NCI-H510A treated with DMSO at 0.1 percent for 48 hours (cell line): ENCODE data around the gene PEX11B.

Experiments used
- DNase-seq: peaks from one replicate; lab custom pipeline; 2025; lab: John Stamatoyannopoulos, UW

Gene PEX11B

GRCh38 chr1:145908653-145909052 lies 9.9 kb downstream of the PEX11B start:
- no peak for DNase-seq

- DNase-seq: no peak
Measured at GRCh38 chr1:145906954-145907753, 11.4 kb downstream of the PEX11B start.

- no peak for DNase-seq
Measured at GRCh38 chr1:145901312-145902021, 17.1 kb downstream of the PEX11B start.

- no peak for DNase-seq
Measured at GRCh38 chr1:145898756-145899155, 19.8 kb downstream of the PEX11B start.

GRCh38 chr1:145897969-145898368 lies 20.5 kb downstream of the PEX11B start:
- no peak for DNase-seq

GRCh38 chr1:145895471-145895870 lies 23.0 kb downstream of the PEX11B start:
- no peak for DNase-seq

- no peak for DNase-seq
Measured at GRCh38 chr1:145893306-145894055, 25.0 kb downstream of the PEX11B start.

- no peak for DNase-seq
Measured at GRCh38 chr1:145892486-145893087, 25.9 kb downstream of the PEX11B start.

GRCh38 chr1:145891587-145892485 lies 26.7 kb downstream of the PEX11B start:
- DNase-seq: peak; percentile 96

GRCh38 chr1:145891143-145891542 lies 27.4 kb downstream of the PEX11B start:
- DNase-seq: peak; percentile 72

- DNase-seq: peak; percentile 70
Measured at GRCh38 chr1:145889722-145890121, 28.8 kb downstream of the PEX11B start.

GRCh38 chr1:145887631-145888030 lies 30.9 kb downstream of the PEX11B start:
- DNase-seq: no peak

- no peak for DNase-seq
Measured at GRCh38 chr1:145886816-145887215, 31.7 kb downstream of the PEX11B start.

- no peak for DNase-seq
Measured at GRCh38 chr1:145886390-145886789, 32.1 kb downstream of the PEX11B start.

GRCh38 chr1:145885738-145886287 lies 32.7 kb downstream of the PEX11B start, which contains the start of gene ANKRD35:
TSS of gene ANKRD35 (minus strand) at chr1:145885866. CDS start at chr1:145885758, 108 bp downstream.
- DNase-seq: peak; percentile 73

GRCh38 chr1:145884675-145885074 lies 33.8 kb downstream of the PEX11B start:
- DNase-seq: no peak

GRCh38 chr1:145879775-145880174 lies 38.7 kb downstream of the PEX11B start:
- DNase-seq: peak; percentile 82

GRCh38 chr1:145878724-145879123 lies 39.8 kb downstream of the PEX11B start:
- DNase-seq: peak; percentile 42

GRCh38 chr1:145877923-145878486 lies 40.5 kb downstream of the PEX11B start:
- no peak for DNase-seq

GRCh38 chr1:145874646-145875045 lies 43.9 kb downstream of the PEX11B start:
- no peak for DNase-seq
